ENCODE measurements around the gene SNRNP35.
"Not testable (repeated sequence)": the region's sequence is repeated elsewhere in the genome, so short reads cannot be mapped to it uniquely, and the experiment has no call there.

GRCh38 chr12:123514582-123515221, 56.8 kb downstream of the SNRNP35 start:
- TF ChIP-seq CTCF (IDR thresholded peaks at IDR 0.05); POLR2AphosphoS5 (IDR thresholded peaks at IDR 0.05; ENCODE audit: insufficient read depth in 1 of 2, low read depth in 1 of 2); POLR2A (IDR thresholded peaks at IDR 0.05): not testable (repeated sequence)

Measured in vagina (tissue), 2 donors.